ENCODE measurements around the gene FKBP2.

FKBP2 gene

GRCh38 chr11:64219755-64220154 lies 21.1 kb upstream of the FKBP2 start:
- no peak for DNase-seq

- no peak for DNase-seq
These were observed 20.6 kb upstream of the FKBP2 start for GRCh38 chr11:64220271-64220670.

DNA sequence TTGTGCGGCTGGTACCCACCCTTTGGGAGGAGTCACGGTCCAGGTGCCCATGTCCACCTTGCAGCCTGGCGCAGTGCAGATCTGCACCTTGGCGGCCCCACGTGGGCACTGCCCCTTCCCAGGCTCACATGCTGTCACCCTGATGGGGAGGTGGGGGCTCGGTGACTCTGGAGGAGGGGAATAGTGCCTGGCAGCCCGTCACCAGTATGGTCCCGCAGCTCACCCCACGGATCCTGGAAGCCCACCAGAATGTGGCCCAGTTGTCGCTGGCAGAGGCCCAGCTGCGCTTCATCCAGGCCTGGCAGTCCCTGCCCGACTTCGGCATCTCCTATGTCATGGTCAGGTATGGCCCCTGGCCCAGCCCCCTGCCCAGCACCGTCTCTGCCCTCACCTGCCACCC lies 20.1 kb upstream of the FKBP2 start:
- DNase-seq, result no peak

- no peak for DNase-seq
These were observed 18.3 kb upstream of the FKBP2 start for GRCh38 chr11:64222651-64223000.

GRCh38 chr11:64223001-64223651 lies 17.8 kb upstream of the FKBP2 start:
- no peak for DNase-seq

DNA sequence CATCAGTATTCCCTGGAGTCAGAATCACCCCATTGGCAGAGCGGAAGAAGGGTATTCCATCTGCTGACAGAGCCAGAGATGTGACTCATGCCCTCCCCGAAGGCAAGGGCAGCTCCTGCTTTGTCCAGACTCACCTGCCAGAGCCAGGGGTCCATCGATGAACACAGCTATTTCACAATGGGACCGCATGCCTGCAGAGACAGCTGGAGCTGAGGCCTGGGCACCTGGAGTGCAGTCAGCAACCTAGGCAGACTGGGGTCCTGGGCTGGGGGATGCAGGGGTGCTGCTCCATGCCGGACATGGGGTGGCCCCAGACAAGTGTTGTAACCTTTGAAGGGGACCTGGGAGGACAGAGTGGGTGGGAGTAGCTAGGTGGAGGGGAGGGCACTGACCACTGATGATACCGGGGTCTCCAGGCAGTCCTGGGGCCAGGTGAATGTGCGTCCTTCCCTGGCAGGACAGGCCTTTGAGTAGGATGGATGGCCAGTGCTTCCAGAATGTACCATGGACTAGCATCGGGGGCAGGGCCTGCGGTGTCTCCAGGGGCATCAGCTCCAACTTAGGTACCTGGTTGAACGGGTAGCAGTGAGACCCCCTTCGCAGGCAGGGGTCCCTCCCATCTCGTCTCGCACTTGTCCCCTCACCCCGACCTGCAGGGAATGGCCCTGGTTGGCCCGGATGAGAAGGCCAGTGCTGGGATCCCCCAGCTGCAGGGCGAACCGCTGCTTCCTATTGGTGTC lies 16.6 kb upstream of the FKBP2 start:
- DNase-seq, result no peak

DNA sequence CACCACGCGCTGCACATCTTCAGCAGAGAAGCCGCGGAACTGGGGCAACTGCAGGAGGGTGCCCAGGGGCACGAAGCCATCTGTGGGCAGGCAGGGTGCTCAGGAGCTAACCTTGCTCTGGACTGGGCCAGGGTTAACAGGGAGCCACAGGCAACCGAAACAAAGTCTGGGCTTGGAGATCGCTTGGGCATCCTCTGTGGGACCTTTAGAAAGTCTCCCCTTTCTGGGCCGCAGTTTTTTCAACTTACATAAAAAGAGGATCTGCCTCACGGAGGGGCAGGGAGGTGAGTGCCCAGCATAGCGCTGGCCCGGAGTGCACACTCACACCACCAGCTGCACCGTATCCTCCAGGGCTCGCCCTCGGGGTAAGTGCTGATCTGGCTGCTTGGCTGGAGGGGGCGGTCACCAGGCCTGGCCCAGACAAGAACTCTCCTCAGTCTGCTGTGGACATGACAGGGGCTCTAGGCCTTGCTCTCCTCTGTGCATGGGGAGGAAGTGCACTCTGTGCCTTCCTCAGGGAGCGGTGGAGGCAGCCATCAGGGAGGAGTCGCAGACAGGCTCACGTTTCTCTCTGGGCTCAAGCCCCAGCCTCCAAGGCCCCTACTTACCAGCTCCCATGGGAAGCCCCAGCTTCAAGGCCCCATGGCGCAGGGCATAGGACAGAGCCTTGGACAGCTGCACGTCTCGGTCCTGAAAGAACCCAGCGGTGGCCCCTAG lies 15.8 kb upstream of the FKBP2 start:
- DNase-seq, result no peak

DNA sequence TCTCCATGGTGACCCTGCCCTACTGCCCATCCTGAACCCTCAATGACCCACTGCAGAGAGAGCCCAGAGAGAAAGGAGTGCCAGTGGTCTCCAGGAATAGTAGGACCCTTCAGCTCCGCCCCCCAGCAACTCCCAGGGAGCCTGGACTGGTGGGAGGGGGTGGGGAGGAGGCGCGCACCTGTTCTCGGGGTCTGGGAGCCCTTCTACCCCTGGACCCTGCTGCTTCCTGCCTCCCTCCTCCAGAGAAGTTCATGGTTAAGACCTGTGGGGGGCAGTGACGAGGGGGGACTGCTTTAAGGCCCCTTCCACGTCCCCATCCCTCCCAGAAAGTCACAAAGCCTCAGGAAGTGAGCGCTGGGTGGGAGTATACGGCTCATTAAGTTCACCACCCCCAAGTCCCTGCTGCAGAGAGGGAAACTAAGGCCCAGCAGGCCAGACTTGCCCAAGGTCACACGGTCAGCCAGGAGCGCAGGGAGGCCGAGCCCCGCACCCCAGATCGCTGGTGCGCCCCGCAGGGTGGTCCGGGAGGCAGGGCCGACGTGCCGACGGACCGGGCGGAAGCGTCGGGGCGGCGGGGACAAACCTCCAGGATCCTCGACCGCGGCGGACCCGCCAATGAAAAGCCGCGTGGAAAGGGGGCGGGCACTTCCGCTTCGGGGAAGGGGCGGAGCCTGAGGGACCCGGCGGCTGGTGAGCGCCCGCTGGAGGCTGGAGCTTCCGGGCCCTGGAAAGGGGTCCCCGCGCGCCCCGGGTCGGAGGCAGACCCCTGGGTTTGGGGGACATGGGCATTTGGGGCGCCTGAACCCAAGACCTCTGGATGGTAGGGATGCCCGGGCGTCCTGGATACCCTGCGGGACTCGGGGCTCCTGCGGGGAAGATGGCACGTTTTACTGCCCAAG lies 15.0 kb upstream of the FKBP2 start, which contains the start of the genes NUDT22 and TRPT1:
TSS of gene NUDT22 (plus strand) at position 667 of the 899 bp plus-strand sequence. CDS start 379 bp downstream, outside the sequence.
TSS of gene TRPT1 (minus strand) at position 579 of the 899 bp plus-strand sequence. CDS start at position 253, 326 bp downstream.
- peak; percentile 85 for DNase-seq

GRCh38 chr11:64226507-64227051 lies 14.3 kb upstream of the FKBP2 start:
- peak; percentile 70 for DNase-seq

GRCh38 chr11:64227405-64227956 lies 13.4 kb upstream of the FKBP2 start:
- no peak for DNase-seq

DNA sequence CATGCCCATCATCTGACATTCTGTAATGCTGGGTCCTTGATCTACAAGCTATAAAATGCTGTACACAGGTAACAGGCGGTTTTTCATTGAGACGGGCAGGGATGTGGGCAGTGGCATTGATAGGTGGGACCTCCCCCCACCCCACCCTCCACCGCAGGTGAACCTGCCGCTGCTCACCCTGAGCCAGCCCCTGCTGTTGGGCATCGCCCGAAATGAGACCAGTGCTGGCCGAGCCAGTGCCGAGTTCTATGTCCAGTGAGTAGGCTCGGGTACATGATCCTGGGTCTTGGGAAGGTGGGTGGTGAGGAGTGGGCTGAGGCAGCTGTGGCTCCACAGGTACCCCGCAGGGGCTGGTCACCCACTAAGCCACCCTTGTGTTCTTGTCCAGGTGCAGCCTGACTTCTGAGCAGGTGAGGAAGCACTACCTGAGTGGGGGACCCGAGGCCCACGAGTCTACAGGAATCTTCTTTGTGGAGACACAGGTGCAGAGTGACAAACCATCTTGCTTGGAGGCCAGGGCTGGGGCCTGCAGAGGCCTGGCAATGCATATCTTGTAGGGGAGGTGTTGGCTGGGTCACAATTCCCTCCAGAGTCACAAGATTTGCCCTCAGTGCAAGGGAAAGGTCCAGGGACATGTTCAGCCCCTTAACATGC lies 11.7 kb upstream of the FKBP2 start:
- no peak for DNase-seq

DNA sequence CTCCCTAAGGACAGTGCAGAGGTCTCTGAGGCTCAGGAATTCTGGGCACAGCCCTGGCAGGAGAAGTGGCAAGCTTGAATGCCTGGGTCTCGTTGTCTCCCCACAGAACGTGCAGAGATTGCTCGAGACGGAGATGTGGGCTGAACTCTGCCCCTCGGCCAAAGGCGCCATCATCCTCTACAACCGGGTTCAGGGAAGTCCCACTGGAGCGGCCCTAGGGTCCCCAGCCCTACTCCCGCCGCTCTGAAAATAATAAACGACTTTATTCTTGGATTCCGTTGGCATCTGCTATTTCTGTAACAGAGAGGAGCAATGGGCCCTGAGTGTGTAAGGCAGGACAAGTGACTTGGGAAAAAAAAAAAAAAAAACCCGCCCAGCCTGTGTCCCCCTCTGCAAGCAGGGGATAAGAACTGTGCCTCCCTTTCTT lies 11.1 kb upstream of the FKBP2 start:
- DNase-seq, result no peak

GRCh38 chr11:64230171-64230984 lies 10.5 kb upstream of the FKBP2 start, which contains the start of gene DNAJC4:
Gene DNAJC4, plus strand, starts transcription at chr11:64230548. Its CDS starts 307 bp downstream, at chr11:64230855.
- peak; percentile 91 for DNase-seq

DNA sequence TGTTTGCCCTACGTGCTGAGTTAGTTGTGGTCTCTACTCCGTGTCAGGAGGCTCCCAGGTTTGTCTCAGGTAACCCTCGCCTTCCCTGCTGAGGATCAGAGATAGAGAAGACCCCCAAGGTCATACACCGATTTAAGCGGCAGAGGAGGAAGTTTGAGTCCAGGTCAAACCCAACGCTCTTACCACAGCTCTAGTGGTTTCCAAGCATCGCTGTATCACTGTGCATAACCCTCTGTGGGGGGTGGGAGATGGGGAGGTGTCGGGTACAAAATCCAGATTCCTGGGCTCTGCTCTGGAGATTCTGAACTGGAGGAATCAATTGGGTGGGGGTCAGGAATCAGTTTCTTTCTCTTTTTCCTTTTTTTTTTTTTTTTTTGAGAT lies 9.9 kb upstream of the FKBP2 start:
- DNase-seq, result no peak

- DNase-seq, result no peak
These were observed 9.3 kb upstream of the FKBP2 start for GRCh38 chr11:64231546-64231945.

- no peak for DNase-seq
These were observed 8.5 kb upstream of the FKBP2 start for GRCh38 chr11:64232182-64232966.

GRCh38 chr11:64232967-64233315 lies 8.0 kb upstream of the FKBP2 start:
- DNase-seq, result no peak

- peak; percentile 80 for DNase-seq
These were observed 6.8 kb upstream of the FKBP2 start, which contains the start of gene VEGFB for GRCh38 chr11:64233913-64234586. Gene VEGFB, plus strand, starts transcription at chr11:64234584. Its CDS starts 250 bp downstream, at chr11:64234834.
